Measurements from ENCODE around the gene ORM1.
"Not testable (repeated sequence)": the region's sequence is repeated elsewhere in the genome, so short reads cannot be mapped to it uniquely, and the experiment has no call there.

ORM1 gene

DNA sequence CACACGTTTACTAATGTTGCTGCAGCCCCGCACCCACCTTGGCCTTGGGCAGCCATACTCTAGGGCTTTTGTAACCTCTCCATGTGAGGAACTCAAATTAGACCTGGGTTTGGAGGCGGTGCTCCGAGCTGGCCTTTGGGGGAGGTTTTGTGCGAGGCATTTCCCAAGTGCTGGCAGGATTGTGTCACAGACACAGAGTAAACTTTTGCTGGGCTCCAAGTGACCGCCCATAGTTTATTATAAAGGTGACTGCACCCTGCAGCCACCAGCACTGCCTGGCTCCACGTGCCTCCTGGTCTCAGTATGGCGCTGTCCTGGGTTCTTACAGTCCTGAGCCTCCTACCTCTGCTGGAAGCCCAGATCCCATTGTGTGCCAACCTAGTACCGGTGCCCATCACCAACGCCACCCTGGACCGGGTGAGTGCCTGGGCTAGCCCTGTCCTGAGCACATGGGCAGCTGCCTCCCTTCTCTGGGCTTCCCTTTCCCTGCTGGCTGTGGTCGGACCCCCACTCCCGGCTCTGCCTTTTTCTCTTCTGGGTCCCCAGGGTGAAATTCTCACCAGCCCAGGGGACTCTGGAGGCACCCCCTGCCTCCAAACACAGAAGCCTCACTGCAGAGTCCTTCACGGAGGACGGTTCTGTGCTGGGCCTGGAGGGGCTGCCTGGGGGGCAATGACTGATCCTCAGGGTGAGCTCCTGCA is at the start of gene ORM1:
Gene ORM1, plus strand, starts transcription at position 268 of the 701 bp plus-strand sequence. Its CDS starts 36 bp downstream, at position 304.
- not testable (repeated sequence) for H3K9ac ChIP-seq (ENCODE audit: low read depth in 1 of 2, low read length in 2 of 2); H3K4me3 ChIP-seq (ENCODE audit: low read depth in 1 of 2, low read length in 2 of 2); H3K36me3 ChIP-seq (ENCODE audit: control insufficient read depth in 1 of 2, insufficient read depth in 2 of 2, low read length in 2 of 2); H3K4me1 ChIP-seq (ENCODE audit: control insufficient read depth in 1 of 2, insufficient read depth in 2 of 2, low read length in 2 of 2); H3K27ac ChIP-seq (ENCODE audit: low read depth, low read length); H3K9me3 ChIP-seq (ENCODE audit: control insufficient read depth in 1 of 2, low read length in 2 of 2); H3K27me3 ChIP-seq (ENCODE audit: control insufficient read depth in 1 of 2, insufficient read depth in 2 of 2, low read length in 2 of 2)

DNA sequence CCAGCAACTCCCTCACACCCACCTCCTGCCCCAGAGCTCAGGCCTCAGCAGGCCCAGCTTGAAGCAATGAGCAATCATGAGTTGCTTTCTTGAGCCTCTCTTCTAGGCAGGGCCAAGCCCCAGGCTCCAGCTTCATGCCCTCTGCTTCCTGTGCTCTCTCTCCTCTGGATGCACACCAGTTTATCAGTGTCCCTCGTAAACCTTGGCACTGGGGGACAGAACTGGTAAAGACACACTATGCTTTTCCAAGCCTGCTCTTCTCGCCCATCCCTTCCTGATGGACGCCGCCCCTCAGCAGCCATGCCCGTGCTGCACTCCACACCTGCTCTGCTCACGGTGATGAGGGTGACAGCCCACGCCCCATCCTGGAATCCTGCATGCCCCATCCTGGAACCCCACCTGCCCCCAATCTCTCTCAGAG is 49.4 kb upstream of the ORM1 start:
- Histone ChIP-seq H3K27ac (ENCODE audit: low read depth, low read length) (no peak overlapping the region), H3K4me3 (ENCODE audit: low read depth in 1 of 2, low read length in 2 of 2) (no peak overlapping the region), H3K9me3 (ENCODE audit: control insufficient read depth in 1 of 2, low read length in 2 of 2) (no peaks in the 10 kb centered on the region), H3K4me1 (ENCODE audit: control insufficient read depth in 1 of 2, insufficient read depth in 2 of 2, low read length in 2 of 2) (no peaks in the 10 kb centered on the region), H3K9ac (ENCODE audit: low read depth in 1 of 2, low read length in 2 of 2) (no peak overlapping the region), H3K36me3 (ENCODE audit: control insufficient read depth in 1 of 2, insufficient read depth in 2 of 2, low read length in 2 of 2) (no peaks in the 10 kb centered on the region), H3K27me3 (ENCODE audit: control insufficient read depth in 1 of 2, insufficient read depth in 2 of 2, low read length in 2 of 2) (no peaks in the 10 kb centered on the region)

DNA sequence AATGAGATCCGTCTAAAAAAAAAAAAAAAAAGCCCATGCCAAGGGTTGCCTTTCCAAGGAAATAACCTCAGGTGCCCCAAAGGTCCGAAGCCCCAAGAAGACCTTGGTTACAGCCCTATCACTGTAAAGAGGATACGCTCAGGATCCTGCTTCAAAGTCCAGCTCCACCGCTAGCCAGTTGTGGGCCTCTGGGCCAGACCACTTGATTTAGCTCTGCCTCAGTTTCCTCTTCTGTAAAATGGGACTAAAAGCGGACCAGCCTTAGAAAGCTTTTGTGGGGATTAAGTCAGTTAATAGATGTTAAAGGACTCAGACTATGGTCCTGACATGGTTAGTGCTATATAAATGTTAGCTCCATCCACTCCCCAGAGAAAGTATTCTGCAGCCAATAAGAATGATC is 48.7 kb upstream of the ORM1 start:
- Histone ChIP-seq H3K27me3 (ENCODE audit: control insufficient read depth in 1 of 2, insufficient read depth in 2 of 2, low read length in 2 of 2) (no peaks in the 10 kb centered on the region), H3K9ac (ENCODE audit: low read depth in 1 of 2, low read length in 2 of 2) (no peak overlapping the region), H3K27ac (ENCODE audit: low read depth, low read length) (no peak overlapping the region), H3K9me3 (ENCODE audit: control insufficient read depth in 1 of 2, low read length in 2 of 2) (no peaks in the 10 kb centered on the region), H3K36me3 (ENCODE audit: control insufficient read depth in 1 of 2, insufficient read depth in 2 of 2, low read length in 2 of 2) (no peaks in the 10 kb centered on the region), H3K4me3 (ENCODE audit: low read depth in 1 of 2, low read length in 2 of 2) (no peak overlapping the region), H3K4me1 (ENCODE audit: control insufficient read depth in 1 of 2, insufficient read depth in 2 of 2, low read length in 2 of 2) (no peaks in the 10 kb centered on the region)

DNA sequence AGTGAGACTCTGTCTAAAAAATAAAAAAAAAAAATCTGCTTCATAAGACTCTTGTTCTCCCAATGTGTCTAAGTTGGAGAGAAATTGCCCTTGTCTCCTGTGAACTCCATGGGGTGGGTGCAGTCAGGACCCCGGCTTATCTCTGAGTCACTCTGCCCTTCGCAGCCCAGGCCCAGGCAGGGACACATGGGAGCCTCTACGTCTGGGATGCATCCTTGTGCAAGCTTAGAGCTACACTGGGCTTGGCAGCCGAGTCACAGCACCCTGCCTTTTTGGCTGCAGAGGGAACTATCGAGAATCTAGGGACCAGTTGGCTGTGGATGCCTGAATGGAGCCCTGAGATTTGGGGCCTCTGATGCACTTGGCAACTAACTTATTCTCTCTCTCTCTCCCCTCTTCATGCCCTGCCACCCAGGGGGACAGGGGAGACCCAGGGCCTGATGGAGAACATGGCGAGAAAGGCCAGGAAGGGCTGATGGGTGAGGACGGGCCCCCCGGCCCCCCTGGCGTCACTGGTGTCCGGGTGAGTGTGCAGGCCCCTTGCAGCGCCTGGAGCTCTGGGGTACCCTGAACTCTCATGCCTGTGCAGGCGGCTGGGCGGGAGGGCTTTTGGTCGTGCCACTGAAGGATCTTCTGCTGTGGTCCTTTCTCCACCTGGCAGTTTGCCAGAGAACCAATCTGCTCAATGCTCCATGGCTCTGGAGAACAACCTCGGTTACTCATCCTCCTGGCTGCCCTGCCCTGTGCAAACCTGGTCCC is 47.5 kb upstream of the ORM1 start:
- Histone ChIP-seq H3K9ac (ENCODE audit: low read depth in 1 of 2, low read length in 2 of 2) (no peak overlapping the region), H3K4me1 (ENCODE audit: control insufficient read depth in 1 of 2, insufficient read depth in 2 of 2, low read length in 2 of 2) (no peaks in the 10 kb centered on the region), H3K9me3 (ENCODE audit: control insufficient read depth in 1 of 2, low read length in 2 of 2) (no peaks in the 10 kb centered on the region), H3K4me3 (ENCODE audit: low read depth in 1 of 2, low read length in 2 of 2) (no peak overlapping the region), H3K27me3 (ENCODE audit: control insufficient read depth in 1 of 2, insufficient read depth in 2 of 2, low read length in 2 of 2) (no peaks in the 10 kb centered on the region), H3K36me3 (ENCODE audit: control insufficient read depth in 1 of 2, insufficient read depth in 2 of 2, low read length in 2 of 2) (no peaks in the 10 kb centered on the region), H3K27ac (ENCODE audit: low read depth, low read length) (no peak overlapping the region)

DNA sequence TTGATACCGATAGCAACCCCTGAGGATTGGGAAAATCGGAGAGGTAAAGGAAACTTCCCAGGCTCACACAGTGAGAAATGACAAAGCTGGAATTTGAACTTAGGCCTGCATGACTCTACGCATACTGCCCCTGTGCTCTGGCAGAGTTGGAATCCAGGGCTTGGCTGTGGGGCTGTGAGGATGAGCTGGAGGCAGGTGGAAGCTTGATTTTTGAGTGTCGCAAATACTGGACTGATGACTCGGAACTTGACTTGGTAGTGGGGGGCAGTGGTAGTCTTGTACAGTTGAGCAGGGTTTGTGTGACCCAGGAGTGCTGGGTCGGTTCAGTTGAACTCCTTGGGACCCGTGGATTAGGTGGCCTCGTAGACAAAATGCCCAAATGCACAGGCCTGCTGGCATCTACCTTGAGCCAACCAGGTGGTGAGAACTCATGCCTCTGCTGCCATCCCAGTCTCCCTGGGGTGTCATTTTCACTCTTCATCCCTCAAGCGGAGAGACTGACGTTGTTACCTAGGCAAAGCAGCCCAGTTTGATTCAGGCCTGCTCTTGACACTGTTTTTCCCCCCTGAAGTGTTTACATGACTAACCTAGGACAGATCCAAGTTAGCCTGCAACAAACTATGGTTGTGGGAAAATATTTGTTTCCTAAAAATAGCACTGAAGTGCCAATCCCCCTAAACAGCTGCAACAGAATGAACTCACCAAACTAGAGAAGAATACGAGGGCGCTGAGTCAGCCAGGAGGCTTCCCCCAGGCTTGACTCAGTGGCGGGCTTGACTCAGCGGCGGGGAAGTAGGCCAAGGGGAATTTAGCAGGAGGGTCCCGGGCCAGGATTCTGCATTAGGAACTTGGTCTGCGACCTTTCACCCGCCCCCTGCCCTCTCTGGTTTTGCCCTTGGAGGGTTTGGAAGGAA is 45.7 kb upstream of the ORM1 start:
- Histone ChIP-seq H3K27ac (ENCODE audit: low read depth, low read length) (no peak overlapping the region), H3K9me3 (ENCODE audit: control insufficient read depth in 1 of 2, low read length in 2 of 2) (no peaks in the 10 kb centered on the region), H3K27me3 (ENCODE audit: control insufficient read depth in 1 of 2, insufficient read depth in 2 of 2, low read length in 2 of 2) (no peaks in the 10 kb centered on the region), H3K36me3 (ENCODE audit: control insufficient read depth in 1 of 2, insufficient read depth in 2 of 2, low read length in 2 of 2) (no peaks in the 10 kb centered on the region), H3K4me3 (ENCODE audit: low read depth in 1 of 2, low read length in 2 of 2) (no peak overlapping the region), H3K4me1 (ENCODE audit: control insufficient read depth in 1 of 2, insufficient read depth in 2 of 2, low read length in 2 of 2) (peaks cover 7 to 8% of the 10 kb centered on the region in 2 donors), H3K9ac (ENCODE audit: low read depth in 1 of 2, low read length in 2 of 2) (no peak overlapping the region)

DNA sequence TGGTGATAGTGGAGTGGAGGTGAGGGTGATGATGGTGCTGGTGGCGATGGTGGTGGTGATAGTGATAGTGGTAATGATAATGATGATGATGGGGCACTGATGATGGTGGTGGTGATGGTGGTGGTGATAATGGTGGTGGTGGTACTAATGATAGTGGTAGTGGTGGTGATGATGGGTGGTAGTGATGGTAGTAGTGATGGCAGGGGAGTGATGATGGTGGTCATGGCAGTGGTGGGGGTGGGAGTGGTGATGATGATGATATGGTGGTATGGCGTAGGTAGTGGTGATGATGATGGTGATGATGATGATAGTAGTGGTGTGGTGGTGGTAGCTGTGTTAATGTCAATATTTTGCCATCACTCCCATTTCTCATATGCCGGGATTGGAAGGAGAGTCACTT is 44.5 kb upstream of the ORM1 start:
- H3K9me3 ChIP-seq (ENCODE audit: control insufficient read depth in 1 of 2, low read length in 2 of 2), result no peaks in the 10 kb centered on the region
- no peak overlapping the region for H3K27ac ChIP-seq (ENCODE audit: low read depth, low read length)
- no peaks in the 10 kb centered on the region for H3K36me3 ChIP-seq (ENCODE audit: control insufficient read depth in 1 of 2, insufficient read depth in 2 of 2, low read length in 2 of 2)
- peaks cover 7 to 12% of the 10 kb centered on the region in 2 donors for H3K4me1 ChIP-seq (ENCODE audit: control insufficient read depth in 1 of 2, insufficient read depth in 2 of 2, low read length in 2 of 2)
- H3K27me3 ChIP-seq (ENCODE audit: control insufficient read depth in 1 of 2, insufficient read depth in 2 of 2, low read length in 2 of 2), result no peaks in the 10 kb centered on the region
- no peak overlapping the region for H3K4me3 ChIP-seq (ENCODE audit: low read depth in 1 of 2, low read length in 2 of 2)
- no peak overlapping the region for H3K9ac ChIP-seq (ENCODE audit: low read depth in 1 of 2, low read length in 2 of 2)

DNA sequence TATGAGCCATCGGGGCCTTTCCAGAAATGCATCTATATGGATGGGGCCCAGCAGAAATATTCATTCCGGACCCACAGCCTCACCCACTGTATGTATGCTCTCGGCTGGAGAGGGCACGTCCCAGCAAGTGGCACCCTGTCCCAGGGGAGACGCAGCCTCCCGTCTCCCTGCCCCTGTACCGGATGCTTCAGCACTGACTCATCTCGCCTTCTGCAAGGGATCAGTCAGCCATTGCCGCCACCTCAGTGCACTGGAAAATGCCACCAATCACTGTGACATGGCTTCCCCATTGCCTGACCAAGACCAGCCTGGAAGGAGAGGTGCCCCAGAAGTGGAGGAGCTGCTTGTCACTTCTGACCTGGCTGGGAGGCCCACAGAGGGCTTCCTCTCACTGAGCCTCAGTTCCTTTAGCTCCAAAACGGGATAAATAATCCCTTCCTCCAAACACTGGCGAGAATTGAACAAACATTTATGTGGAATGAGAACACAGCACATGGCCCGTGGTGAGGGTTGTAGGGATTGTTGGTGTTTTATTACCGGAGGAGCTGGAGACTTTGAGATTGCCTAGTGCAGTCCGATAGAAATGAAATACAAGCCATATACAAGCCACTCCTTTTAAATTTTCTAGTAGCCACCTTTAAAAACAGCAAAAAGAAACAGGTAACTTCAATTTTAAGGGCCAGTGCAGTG is 43.9 kb upstream of the ORM1 start:
- Histone ChIP-seq H3K27ac (ENCODE audit: low read depth, low read length) (no peak overlapping the region), H3K27me3 (ENCODE audit: control insufficient read depth in 1 of 2, insufficient read depth in 2 of 2, low read length in 2 of 2) (no peaks in the 10 kb centered on the region), H3K4me1 (ENCODE audit: control insufficient read depth in 1 of 2, insufficient read depth in 2 of 2, low read length in 2 of 2) (peaks cover 7 to 12% of the 10 kb centered on the region in 2 donors), H3K9ac (ENCODE audit: low read depth in 1 of 2, low read length in 2 of 2) (no peak overlapping the region), H3K4me3 (ENCODE audit: low read depth in 1 of 2, low read length in 2 of 2) (no peak overlapping the region), H3K9me3 (ENCODE audit: control insufficient read depth in 1 of 2, low read length in 2 of 2) (no peaks in the 10 kb centered on the region), H3K36me3 (ENCODE audit: control insufficient read depth in 1 of 2, insufficient read depth in 2 of 2, low read length in 2 of 2) (no peaks in the 10 kb centered on the region)

DNA sequence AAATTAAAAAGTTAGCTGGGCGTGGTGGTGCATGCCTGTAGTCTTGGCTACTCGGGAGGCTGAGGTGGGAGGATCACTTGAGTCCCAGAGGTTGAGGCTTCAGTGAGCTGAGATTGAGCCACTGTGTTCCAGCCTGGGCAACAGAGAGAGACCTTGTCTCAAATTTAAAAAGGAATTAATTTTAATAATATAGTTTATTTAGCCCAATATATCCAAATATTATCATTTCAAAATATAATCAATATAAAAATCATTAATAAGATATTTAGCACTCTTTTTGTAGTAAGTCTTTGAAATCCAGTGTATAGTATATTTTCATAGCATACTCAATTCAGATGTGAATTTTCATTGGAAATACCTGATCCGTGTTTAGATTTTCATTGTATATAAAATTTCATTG is 43.2 kb upstream of the ORM1 start:
- H3K4me3 ChIP-seq (ENCODE audit: low read depth in 1 of 2, low read length in 2 of 2), result no peak overlapping the region
- peaks cover 7 to 12% of the 10 kb centered on the region in 2 donors for H3K4me1 ChIP-seq (ENCODE audit: control insufficient read depth in 1 of 2, insufficient read depth in 2 of 2, low read length in 2 of 2)
- no peak overlapping the region for H3K27ac ChIP-seq (ENCODE audit: low read depth, low read length)
- no peaks in the 10 kb centered on the region for H3K27me3 ChIP-seq (ENCODE audit: control insufficient read depth in 1 of 2, insufficient read depth in 2 of 2, low read length in 2 of 2)
- no peaks in the 10 kb centered on the region for H3K9me3 ChIP-seq (ENCODE audit: control insufficient read depth in 1 of 2, low read length in 2 of 2)
- no peak overlapping the region for H3K9ac ChIP-seq (ENCODE audit: low read depth in 1 of 2, low read length in 2 of 2)
- H3K36me3 ChIP-seq (ENCODE audit: control insufficient read depth in 1 of 2, insufficient read depth in 2 of 2, low read length in 2 of 2), result no peaks in the 10 kb centered on the region

DNA sequence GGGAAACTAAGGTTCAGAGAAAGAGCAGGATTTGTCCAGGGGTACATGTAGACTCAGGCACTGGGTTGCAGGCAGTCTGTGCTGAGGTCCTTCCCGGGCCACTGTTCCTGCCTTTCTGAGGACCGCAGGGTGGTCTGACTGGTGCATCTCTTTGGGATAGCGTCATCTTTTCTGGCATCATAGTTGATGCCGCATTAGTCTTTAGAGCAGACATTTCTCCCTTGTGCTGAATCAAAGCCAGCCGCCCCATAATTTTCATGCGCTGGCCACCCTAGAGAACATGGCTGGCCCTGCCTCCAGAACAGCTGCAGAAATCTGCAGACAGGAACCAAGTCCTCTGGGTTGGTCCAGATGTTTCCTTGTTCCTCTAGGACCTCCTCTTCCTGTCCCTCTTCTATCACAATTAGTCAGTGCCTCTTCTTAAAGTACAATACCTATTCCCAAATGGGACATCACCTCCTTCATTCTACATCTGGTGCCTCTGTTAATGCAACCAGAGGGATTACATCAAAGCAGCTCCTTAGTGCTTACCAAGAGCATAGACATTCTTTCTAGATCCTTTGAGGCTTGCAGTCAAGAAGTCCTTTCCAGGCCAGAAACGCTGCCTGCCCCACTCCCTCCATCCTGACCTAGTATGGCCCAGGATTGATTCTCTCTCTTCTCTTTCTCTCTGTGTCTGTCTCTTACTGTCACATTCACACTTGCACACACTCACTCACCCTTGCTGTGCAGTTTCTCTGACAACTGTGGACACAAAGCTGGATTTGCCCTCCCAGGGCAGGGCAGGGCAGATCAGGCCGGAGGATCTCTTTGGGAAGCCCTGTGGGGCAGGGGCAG is 42.0 kb upstream of the ORM1 start:
- H3K9me3 ChIP-seq (ENCODE audit: control insufficient read depth in 1 of 2, low read length in 2 of 2), result no peaks in the 10 kb centered on the region
- H3K36me3 ChIP-seq (ENCODE audit: control insufficient read depth in 1 of 2, insufficient read depth in 2 of 2, low read length in 2 of 2), result no peaks in the 10 kb centered on the region
- no peak overlapping the region for H3K9ac ChIP-seq (ENCODE audit: low read depth in 1 of 2, low read length in 2 of 2)
- peaks cover 10 to 12% of the 10 kb centered on the region in 2 donors for H3K4me1 ChIP-seq (ENCODE audit: control insufficient read depth in 1 of 2, insufficient read depth in 2 of 2, low read length in 2 of 2)
- H3K27ac ChIP-seq (ENCODE audit: low read depth, low read length), result no peak overlapping the region
- no peaks in the 10 kb centered on the region for H3K27me3 ChIP-seq (ENCODE audit: control insufficient read depth in 1 of 2, insufficient read depth in 2 of 2, low read length in 2 of 2)
- no peak overlapping the region for H3K4me3 ChIP-seq (ENCODE audit: low read depth in 1 of 2, low read length in 2 of 2)

Data from duodenal mucosa (tissue), 2 donors.